Measurements from ENCODE around the gene HDGFL1. TPM values are rescaled to one million over a fixed set of nuclear protein-coding genes. Genes with fewer than 3 reads are reported as not detected.

HDGFL1 gene
- not detected for total RNA-seq

DNA sequence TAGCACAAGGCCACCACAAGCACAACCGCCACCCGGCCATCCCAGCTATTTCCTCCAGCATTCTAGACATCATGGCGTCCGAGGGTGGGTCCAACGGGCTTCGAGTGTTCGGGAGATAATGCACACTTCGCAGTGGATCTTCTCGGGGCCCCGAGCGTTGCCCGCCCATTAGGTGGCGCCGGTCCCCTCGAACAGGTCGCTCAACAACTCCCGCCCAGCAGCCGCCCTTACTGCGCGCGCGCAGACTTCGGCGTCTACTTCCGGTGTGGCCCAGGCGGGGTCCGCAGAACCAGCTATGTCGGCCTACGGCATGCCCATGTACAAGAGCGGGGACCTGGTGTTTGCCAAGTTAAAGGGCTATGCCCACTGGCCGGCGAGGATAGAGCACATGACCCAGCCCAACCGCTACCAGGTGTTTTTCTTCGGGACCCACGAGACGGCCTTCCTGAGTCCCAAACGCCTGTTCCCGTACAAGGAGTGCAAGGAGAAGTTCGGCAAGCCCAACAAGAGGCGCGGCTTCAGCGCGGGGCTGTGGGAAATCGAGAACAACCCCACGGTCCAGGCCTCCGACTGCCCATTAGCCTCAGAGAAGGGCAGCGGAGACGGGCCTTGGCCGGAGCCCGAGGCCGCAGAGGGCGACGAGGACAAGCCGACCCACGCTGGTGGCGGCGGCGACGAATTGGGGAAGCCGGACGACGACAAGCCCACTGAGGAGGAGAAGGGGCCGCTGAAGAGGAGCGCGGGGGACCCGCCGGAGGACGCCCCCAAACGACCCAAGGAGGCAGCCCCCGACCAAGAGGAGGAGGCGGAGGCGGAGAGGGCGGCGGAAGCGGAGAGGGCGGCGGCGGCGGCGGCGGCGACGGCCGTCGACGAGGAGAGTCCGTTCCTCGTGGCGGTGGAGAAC, at the start of gene HDGFL1:
HDGFL1 (plus strand) TSS at position 286 of the 904 bp plus-strand sequence; CDS start at position 296, 10 bp downstream.
- ATAC-seq (ENCODE audit: insufficient number of reproducible peaks, low FRiP score, low read depth): no peak

DNA sequence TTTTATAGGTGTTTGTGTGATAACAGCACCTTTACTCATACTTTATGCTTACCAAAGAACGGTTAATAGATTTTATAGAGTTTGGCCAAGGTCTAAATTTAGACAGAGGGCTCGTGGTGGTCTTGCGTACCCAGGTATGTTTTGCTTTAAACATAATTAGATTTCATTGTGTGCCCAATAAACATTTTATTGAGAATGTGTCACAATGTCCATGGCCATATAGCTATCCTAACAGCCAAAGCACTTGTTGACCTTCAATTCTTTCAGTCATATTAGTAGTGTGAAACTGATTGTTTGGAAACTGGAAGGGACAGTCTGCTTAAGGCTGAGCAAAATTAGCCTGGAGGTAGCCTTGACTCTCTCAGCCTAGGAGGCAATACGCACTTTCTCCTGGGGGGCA, 48.3 kb upstream of the HDGFL1 start:
- no peak overlapping the region for H3K4me3 ChIP-seq
- TF ChIP-seq, protein P1, sequence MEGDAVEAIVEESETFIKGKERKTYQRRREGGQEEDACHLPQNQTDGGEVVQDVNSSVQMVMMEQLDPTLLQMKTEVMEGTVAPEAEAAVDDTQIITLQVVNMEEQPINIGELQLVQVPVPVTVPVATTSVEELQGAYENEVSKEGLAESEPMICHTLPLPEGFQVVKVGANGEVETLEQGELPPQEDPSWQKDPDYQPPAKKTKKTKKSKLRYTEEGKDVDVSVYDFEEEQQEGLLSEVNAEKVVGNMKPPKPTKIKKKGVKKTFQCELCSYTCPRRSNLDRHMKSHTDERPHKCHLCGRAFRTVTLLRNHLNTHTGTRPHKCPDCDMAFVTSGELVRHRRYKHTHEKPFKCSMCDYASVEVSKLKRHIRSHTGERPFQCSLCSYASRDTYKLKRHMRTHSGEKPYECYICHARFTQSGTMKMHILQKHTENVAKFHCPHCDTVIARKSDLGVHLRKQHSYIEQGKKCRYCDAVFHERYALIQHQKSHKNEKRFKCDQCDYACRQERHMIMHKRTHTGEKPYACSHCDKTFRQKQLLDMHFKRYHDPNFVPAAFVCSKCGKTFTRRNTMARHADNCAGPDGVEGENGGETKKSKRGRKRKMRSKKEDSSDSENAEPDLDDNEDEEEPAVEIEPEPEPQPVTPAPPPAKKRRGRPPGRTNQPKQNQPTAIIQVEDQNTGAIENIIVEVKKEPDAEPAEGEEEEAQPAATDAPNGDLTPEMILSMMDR (IDR thresholded peaks at IDR 0.05): no peak
- no peaks in the 10 kb centered on the region for H3K27me3 ChIP-seq (replicated peaks; ENCODE audit: insufficient read depth)
- H3K36me3 ChIP-seq: no peaks in the 10 kb centered on the region
- no peaks in the 10 kb centered on the region for H3K9me3 ChIP-seq
- H3K27ac ChIP-seq: no peak overlapping the region
- ATAC-seq (ENCODE audit: insufficient number of reproducible peaks, low FRiP score, low read depth) (no peak), DNase-seq (ENCODE audit: low spot score) (no peak)
- H3K4me1 ChIP-seq (ENCODE audit: control insufficient read depth in 1 of 2, low read depth in 2 of 2): peaks cover 0 to 3% of the 10 kb centered on the region in 2 donors

More for the DNA sequence above, at the start of gene HDGFL1:
- Histone ChIP-seq H3K27ac (no peak within 1 kb of the TSS), H3K4me1 (ENCODE audit: control insufficient read depth in 1 of 2, low read depth in 2 of 2) (no peaks in the 10 kb centered on the region), H3K9me3 (no peaks in the 10 kb centered on the region), H3K4me3 (no peak within 1 kb of the TSS), H3K36me3 (no peaks in the 10 kb centered on the region), H3K27me3 (replicated peaks; ENCODE audit: insufficient read depth) (no peaks in the 10 kb centered on the region)
- TF ChIP-seq, protein P1 (IDR thresholded peaks at IDR 0.05): no peak
- no peak for DNase-seq (ENCODE audit: low spot score)

DNA sequence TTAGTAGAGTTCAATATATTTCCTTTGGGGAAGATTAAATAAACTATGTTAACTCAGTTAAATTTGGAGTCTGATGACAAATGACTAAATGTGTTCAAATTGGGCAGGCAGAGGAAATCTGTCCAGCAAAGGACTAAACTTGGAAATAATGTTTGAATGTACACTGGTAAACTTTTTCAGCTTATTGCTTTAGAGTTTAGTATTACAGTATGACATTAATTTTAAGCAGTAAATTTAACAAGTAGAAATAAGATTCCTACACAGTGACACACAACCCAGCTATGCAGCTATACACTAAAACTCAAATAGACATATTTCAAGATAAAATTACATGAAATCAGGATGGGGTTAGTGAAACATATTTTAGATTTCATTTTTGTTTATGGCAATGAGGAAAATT, 42.6 kb upstream of the HDGFL1 start:
- H3K9me3 ChIP-seq: no peaks in the 10 kb centered on the region
- no peak overlapping the region for H3K4me3 ChIP-seq
- no peaks in the 10 kb centered on the region for H3K36me3 ChIP-seq
- TF ChIP-seq, protein P1 (IDR thresholded peaks at IDR 0.05): no peak
- H3K27me3 ChIP-seq (replicated peaks; ENCODE audit: insufficient read depth): no peaks in the 10 kb centered on the region
- H3K27ac ChIP-seq: no peak overlapping the region
- peaks cover 4 to 6% of the 10 kb centered on the region in 2 donors for H3K4me1 ChIP-seq (ENCODE audit: control insufficient read depth in 1 of 2, low read depth in 2 of 2)
- no peak for DNase-seq (ENCODE audit: low spot score)
- no peak for ATAC-seq (ENCODE audit: insufficient number of reproducible peaks, low FRiP score, low read depth)

DNA sequence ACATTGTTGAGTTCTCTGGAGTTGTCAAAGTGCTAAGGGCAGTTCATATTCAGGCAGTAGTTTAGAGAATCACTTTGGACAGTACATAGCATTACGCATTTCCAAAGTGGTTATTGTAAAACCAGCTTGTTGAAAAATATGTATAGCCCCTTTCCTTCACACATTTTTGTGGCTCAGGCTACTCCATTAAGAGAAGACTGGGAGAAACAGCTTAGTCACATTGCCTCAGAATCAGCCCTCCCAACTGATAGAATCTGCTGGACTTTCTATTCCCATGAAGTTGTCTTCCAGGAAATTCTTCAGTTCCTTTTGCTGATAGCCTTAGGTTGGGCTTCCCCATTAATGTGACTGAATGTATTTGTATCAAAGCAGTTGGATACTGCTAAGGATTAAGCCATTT, 39.5 kb upstream of the HDGFL1 start:
- TF ChIP-seq, protein P1 (IDR thresholded peaks at IDR 0.05): no peak
- Histone ChIP-seq H3K9me3 (no peaks in the 10 kb centered on the region), H3K27ac (no peak overlapping the region), H3K4me1 (ENCODE audit: control insufficient read depth in 1 of 2, low read depth in 2 of 2) (peaks cover 4 to 6% of the 10 kb centered on the region in 2 donors), H3K36me3 (no peaks in the 10 kb centered on the region), H3K27me3 (replicated peaks; ENCODE audit: insufficient read depth) (no peaks in the 10 kb centered on the region), H3K4me3 (no peak overlapping the region)
- DNase-seq (ENCODE audit: low spot score) (no peak), ATAC-seq (ENCODE audit: insufficient number of reproducible peaks, low FRiP score, low read depth) (no peak)

DNA sequence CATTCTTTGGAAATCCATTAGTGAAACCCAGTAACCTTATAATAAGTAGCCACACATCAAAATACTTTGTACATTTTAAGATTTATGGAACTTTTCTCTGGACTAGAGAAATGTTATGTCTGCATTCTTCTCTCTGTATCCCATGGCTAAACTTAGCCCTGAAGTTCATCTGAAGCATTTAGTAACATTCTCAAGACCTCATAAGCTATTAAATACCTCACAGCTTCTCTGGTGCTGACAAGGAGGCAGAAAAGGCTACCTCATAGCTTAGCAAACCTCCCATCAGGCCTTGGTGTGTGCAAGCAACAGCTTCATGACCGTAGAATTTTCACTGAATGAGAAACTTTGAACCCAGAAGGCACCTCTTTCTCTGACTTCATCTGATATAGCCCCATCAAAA, 38.9 kb upstream of the HDGFL1 start:
- no peaks in the 10 kb centered on the region for H3K27me3 ChIP-seq (replicated peaks; ENCODE audit: insufficient read depth)
- H3K36me3 ChIP-seq: no peaks in the 10 kb centered on the region
- H3K4me3 ChIP-seq: no peak overlapping the region
- no peaks in the 10 kb centered on the region for H3K9me3 ChIP-seq
- peaks cover 4 to 6% of the 10 kb centered on the region in 2 donors for H3K4me1 ChIP-seq (ENCODE audit: control insufficient read depth in 1 of 2, low read depth in 2 of 2)
- DNase-seq (ENCODE audit: low spot score): no peak
- H3K27ac ChIP-seq: no peak overlapping the region
- TF ChIP-seq, protein P1 (IDR thresholded peaks at IDR 0.05): no peak
- ATAC-seq (ENCODE audit: insufficient number of reproducible peaks, low FRiP score, low read depth): no peak
